OCI-LY7 (cell line): Measurements from ENCODE around the gene SPATA6L. TPM values are rescaled to one million over a fixed set of nuclear protein-coding genes. Genes with fewer than 3 reads are reported as not detected.
"Not testable (repeated sequence)": the region's sequence is repeated elsewhere in the genome, so short reads cannot be mapped to it uniquely, and the experiment has no call there.

Experiments
- BruUV-seq: library from RNA; stranded (reverse); fragments of 400-500 nt; replicated peaks from 2 replicates; lab custom pipeline; 2021; lab: Mats Ljungman, UMichigan
- CTCF ChIA-PET: fragments of 300-600 bp; sonication (Branson Sonifier 250); formaldehyde crosslinking; loops from one replicate; lab custom pipeline; 2022; ENCODE audit warnings: antibody characterized with exemption; ENCODE audit not compliant: unreplicated experiment; lab: Charles Lee
- POLR2A ChIA-PET: fragments of 300-600 bp; sonication (Branson Sonifier 250); formaldehyde crosslinking; loops from one replicate; lab custom pipeline; 2022; ENCODE audit warnings: antibody characterized with exemption; lab: Charles Lee
- DNase-seq: peaks from one replicate; pipeline ENCODE4 v3.0.0-alpha.2; 2015; ENCODE audit warnings: low spot score
- H2AFZ ChIP-seq: fragments of 200-600 bp; sonication (generic), shearing (Covaris generic); 2 replicates; pipeline ENCODE4 v1.6.1; 2014; ENCODE audit warnings: mild to moderate bottlenecking, antibody characterized with exemption, low read length, moderate library complexity
- H3K27ac ChIP-seq: fragments of 200-600 bp; sonication (generic); 2 replicates; pipeline ENCODE4 v1.5.1; 2014; ENCODE audit warnings: mixed run types, low read depth, mild to moderate bottlenecking, moderate library complexity, low read length, inconsistent platforms; ENCODE audit not compliant: poor library complexity, severe bottlenecking
- H3K36me3 ChIP-seq: fragments of 200-600 bp; sonication (generic); 2 replicates; pipeline ENCODE4 v1.6.1; 2014; ENCODE audit warnings: mild to moderate bottlenecking, antibody characterized with exemption, low read length, moderate library complexity, mixed read lengths; ENCODE audit not compliant: insufficient read depth
- H3K4me1 ChIP-seq: fragments of 200-600 bp; sonication (generic); 2 replicates; pipeline ENCODE4 v1.5.1; 2014; ENCODE audit warnings: mild to moderate bottlenecking, low read length; ENCODE audit not compliant: insufficient read depth, poor library complexity, severe bottlenecking
- H3K4me2 ChIP-seq: fragments of 200-600 bp; sonication (generic); 2 replicates; pipeline ENCODE4 v1.6.1; 2014; ENCODE audit warnings: mild to moderate bottlenecking, low read length
- H3K4me3 ChIP-seq: fragments of 200-600 bp; sonication (generic); 2 replicates; pipeline ENCODE4 v1.5.1; 2014; ENCODE audit warnings: mild to moderate bottlenecking, low read depth, low read length; ENCODE audit not compliant: poor library complexity, severe bottlenecking
- H3K79me2 ChIP-seq: fragments of 200-600 bp; sonication (generic); 2 replicates; pipeline ENCODE4 v1.6.1; 2016; ENCODE audit warnings: low read depth, mild to moderate bottlenecking, low read length, moderate library complexity, mixed read lengths; ENCODE audit not compliant: insufficient read depth
- H3K9me2 ChIP-seq: fragments of 200-600 bp; sonication (generic); 2 replicates; pipeline ENCODE4 v1.6.1; 2016; ENCODE audit warnings: mild to moderate bottlenecking, low read length, mixed read lengths; ENCODE audit not compliant: insufficient read depth
- H3K9me3 ChIP-seq: fragments of 200-600 bp; sonication (generic); 2 replicates; pipeline ENCODE4 v1.6.1; 2014; ENCODE audit warnings: mild to moderate bottlenecking, mixed run types, low read length, mixed read lengths
- H4K20me1 ChIP-seq: fragments of 200-600 bp; sonication (generic); 2 replicates; pipeline ENCODE4 v1.6.1; 2014; ENCODE audit warnings: mild to moderate bottlenecking, antibody characterized with exemption, low read length, moderate library complexity, mixed read lengths; ENCODE audit not compliant: insufficient read depth
- CTCF ChIP-seq: fragments of 200-600 bp; sonication (generic); conservative IDR thresholded peaks from 2 replicates; pipeline ENCODE4 v1.5.1; 2014; ENCODE audit warnings: mild to moderate bottlenecking, antibody characterized with exemption, low read length, moderate library complexity, mixed read lengths
- EZH2phosphoT487 ChIP-seq: fragments of 200-600 bp; sonication (generic); IDR thresholded peaks from 2 replicates; pipeline ENCODE4 v1.6.1; 2018; ENCODE audit warnings: low read depth, borderline replicate concordance, mild to moderate bottlenecking, mixed run types, antibody characterized with exemption, low read length, moderate library complexity, mixed read lengths
- intact Hi-C: fragments of 100-400 bp; cut with micrococcal nuclease; formaldehyde crosslinking; loops from one replicate; pipeline ENCODE4 v1.10.0; 2022; ENCODE audit not compliant: unreplicated experiment
- total RNA-seq, 2 experiments: library from RNA; depleted of rRNA in 1 of 2; stranded (reverse); fragments of >200 nt in 1 of 2; shearing (Covaris generic) in 1 of 2; gene quantifications; 2 replicates each; pipeline ENCODE4 v1.2.3, GENCODE V29; 2014 to 2022

Gene SPATA6L
- total RNA-seq, 2 experiments from 2014 or later, result 0.49 TPM; not detected in 1

- no TSS peak for BruUV-seq
- ChIA-PET CTCF (no interaction called here), POLR2A (interaction anchor here (0.7 kb wide), 1 partner anchor 280 kb away, joined by 3 read pairs; no protein-coding TSS in a partner anchor)
- TF ChIP-seq EZH2phosphoT487 (no peak), CTCF (no peak)
- Histone ChIP-seq H3K4me1 (no peaks in the 10 kb centered on the region), H4K20me1 (no peaks in the 10 kb centered on the region), H3K79me2 (no peaks in the 10 kb centered on the region), H3K9me3 (no peaks in the 10 kb centered on the region), H3K9me2 (no peaks in the 10 kb centered on the region), H3K4me2 (no peak overlapping the region), H3K4me3 (no peak overlapping the region), H2AFZ (no peak overlapping the region), H3K36me3 (no peaks in the 10 kb centered on the region), H3K27ac (no peak overlapping the region)
- intact Hi-C loops, result no loop called here
- no peak for DNase-seq
Measured at GRCh38 chr9:4657426-4658159, 8.7 kb downstream of the SPATA6L start.

DNA sequence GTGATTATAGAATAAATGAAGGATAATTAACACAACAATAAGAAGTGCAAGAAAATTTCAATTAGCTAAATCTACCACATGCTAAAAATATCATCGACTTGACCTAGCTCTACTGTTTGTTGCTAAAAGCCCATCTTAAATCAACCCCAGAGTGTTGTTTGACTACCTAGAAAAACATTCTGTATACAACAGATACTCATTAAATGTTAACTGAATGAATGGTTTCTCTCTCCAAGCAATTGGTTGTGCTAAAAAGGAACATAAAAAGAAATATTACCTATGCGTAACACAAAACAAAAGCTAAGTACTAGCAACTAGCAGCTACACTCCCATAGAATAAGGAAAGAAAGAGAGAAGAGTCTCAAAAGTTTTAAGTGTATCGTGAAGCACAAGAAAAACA lies 9.7 kb downstream of the SPATA6L start:
- POLR2A ChIA-PET, result no interaction called here
- H3K9me2 ChIP-seq, result no peaks in the 10 kb centered on the region
- BruUV-seq, result no TSS peak
- DNase-seq, result no peak
- CTCF ChIA-PET, result no interaction called here
- no peaks in the 10 kb centered on the region for H3K9me3 ChIP-seq
- no peaks in the 10 kb centered on the region for H3K4me1 ChIP-seq
- no peak overlapping the region for H3K4me3 ChIP-seq
- TF ChIP-seq CTCF, result no peak
- TF ChIP-seq EZH2phosphoT487, result no peak
- H3K27ac ChIP-seq, result no peak overlapping the region
- no peaks in the 10 kb centered on the region for H4K20me1 ChIP-seq
- no peak overlapping the region for H3K4me2 ChIP-seq
- no peaks in the 10 kb centered on the region for H3K79me2 ChIP-seq
- intact Hi-C loops, result no loop called here
- no peaks in the 10 kb centered on the region for H3K36me3 ChIP-seq
- no peak overlapping the region for H2AFZ ChIP-seq

DNA sequence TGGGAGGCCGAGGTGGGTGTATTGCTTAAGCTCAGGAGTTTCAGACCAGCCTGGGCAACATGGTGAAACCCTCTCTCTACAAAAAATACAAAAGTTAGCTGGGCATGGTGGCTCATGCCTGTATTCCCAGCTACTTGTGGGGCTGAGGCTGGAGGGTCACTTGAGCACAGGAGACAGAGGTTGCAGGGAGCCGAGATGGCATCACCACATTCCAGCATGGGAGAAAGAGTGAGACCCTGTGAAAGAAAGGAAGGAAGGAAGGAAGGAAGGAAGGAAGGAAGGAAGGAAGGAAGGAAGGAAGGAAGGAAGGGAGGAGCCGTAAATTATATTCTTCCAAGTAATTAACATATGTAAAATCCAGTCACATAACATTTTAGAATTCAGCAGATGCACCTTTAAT lies 10.1 kb downstream of the SPATA6L start:
- CTCF ChIA-PET, result interaction anchor here (0.7 kb wide), 1 partner anchor 10 kb away, joined by 4 read pairs; no protein-coding TSS in a partner anchor
- POLR2A ChIA-PET, BruUV-seq: not testable (repeated sequence)

More for the DNA sequence above, 10.1 kb downstream of the SPATA6L start:
- H2AFZ ChIP-seq, intact Hi-C loops, H3K4me2 ChIP-seq, H3K4me1 ChIP-seq, H3K36me3 ChIP-seq, H3K27ac ChIP-seq, H3K79me2 ChIP-seq, H4K20me1 ChIP-seq, H3K4me3 ChIP-seq, H3K9me2 ChIP-seq, H3K9me3 ChIP-seq, DNase-seq: not testable (repeated sequence)
